RPMI7951 (cell line): ENCODE results near the gene SETBP1. TPM values are rescaled to one million over a fixed set of nuclear protein-coding genes. Genes with fewer than 3 reads are reported as not detected.
"Not testable (repeated sequence)": the region's sequence is repeated elsewhere in the genome, so short reads cannot be mapped to it uniquely, and the experiment has no call there.

Source experiments
- DNase-seq: peaks from one replicate; pipeline ENCODE4 v3.0.0-alpha.2; 2012; ENCODE audit warnings: low read depth
- total RNA-seq: library from RNA; depleted of rRNA; stranded (reverse); fragments of >200 nt; shearing (Covaris generic); gene quantifications from 2 replicates; pipeline ENCODE4 v1.2.3, GENCODE V29; 2014

Gene SETBP1
- total RNA-seq, 1 experiment from 2014 or later: 5.5 TPM

DNA sequence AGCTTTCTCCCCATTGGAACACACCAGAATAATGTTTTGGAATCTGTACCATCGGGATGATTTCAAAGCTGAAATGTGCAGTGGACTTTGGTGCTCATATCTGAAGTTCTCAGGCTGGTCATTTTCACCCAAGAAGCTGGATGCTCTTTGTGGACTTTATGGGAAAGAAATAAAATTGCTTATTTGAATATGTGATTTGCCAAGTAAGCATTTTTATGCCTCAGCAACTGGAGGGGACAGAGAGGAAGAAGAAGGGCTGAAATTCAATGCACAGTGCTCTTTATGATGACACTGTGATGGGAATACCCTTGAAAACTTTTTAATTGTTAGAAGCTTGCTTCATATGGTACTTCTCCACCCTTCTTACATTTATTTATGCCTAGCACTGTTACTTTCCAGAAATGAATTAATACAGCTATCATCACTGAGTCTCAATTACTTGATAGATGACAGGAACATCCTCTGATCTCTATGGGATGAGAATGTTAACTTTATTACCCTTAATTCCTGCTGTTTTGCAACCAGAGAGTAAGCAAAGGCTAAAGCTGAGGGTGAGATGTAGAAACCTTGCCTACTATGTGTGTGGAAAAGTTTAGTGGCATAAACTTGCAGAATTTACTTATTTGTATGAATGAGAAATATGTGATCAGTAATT is 23.6 kb downstream of the SETBP1 start:
- DNase-seq: no peak

DNA sequence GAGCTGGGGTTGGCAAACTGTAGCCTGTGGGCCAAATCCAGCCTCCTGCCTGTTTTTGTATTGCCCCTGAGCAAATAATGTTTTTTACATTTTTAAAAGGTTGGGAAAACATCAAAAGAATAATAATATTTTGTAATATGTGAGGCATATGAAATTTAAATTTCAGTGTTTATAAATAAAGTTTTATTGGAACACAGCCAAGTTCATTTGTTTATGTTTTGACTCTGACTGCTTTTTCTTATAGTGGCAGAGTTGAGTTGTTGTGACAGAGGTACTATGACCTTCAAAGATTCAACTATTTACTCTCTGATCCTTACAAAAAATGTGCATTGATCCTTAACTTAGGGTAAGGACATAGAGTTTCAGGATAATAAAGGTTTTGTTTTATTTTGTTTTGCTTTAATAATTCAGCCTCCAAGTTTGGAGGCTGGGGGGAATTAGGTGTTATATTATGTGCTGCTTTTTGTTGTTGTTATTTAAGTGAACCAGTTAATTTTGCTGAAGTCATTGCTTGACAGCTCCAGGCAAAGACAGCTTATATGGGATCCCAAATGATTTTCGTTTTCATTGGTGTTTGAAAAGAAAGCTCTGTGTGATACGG is 24.5 kb downstream of the SETBP1 start:
- no peak for DNase-seq

DNA sequence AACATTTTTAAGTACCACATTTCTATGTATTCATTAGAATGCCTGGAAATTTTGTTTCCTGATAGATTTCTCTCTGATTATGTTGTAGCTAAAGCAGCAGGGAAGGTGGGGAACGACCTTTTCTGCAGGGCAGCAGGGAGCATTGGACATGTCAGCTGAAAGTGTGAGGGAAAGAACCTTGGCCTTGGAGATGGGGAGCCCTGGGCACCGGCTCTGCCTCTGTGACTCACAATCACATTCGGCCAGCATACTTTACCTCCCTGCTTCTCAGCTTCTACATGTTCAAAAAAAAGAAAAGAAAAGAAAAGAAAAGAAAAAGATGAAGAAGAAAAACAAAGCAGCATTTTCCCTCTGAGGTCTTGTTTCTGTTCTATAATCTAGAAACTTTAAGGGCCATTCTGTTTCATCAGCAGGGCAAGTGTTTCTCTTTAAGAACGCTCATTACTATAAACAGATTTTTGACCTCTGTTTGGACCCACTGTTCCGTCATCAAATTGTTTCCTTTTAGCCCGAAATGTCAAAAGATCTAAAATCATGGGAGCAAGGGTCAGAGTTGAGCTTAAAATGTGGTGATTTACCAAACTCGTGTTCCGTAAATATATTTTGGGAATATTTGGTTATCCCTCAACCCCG is 27.9 kb downstream of the SETBP1 start:
- DNase-seq: peak; percentile 29

DNA sequence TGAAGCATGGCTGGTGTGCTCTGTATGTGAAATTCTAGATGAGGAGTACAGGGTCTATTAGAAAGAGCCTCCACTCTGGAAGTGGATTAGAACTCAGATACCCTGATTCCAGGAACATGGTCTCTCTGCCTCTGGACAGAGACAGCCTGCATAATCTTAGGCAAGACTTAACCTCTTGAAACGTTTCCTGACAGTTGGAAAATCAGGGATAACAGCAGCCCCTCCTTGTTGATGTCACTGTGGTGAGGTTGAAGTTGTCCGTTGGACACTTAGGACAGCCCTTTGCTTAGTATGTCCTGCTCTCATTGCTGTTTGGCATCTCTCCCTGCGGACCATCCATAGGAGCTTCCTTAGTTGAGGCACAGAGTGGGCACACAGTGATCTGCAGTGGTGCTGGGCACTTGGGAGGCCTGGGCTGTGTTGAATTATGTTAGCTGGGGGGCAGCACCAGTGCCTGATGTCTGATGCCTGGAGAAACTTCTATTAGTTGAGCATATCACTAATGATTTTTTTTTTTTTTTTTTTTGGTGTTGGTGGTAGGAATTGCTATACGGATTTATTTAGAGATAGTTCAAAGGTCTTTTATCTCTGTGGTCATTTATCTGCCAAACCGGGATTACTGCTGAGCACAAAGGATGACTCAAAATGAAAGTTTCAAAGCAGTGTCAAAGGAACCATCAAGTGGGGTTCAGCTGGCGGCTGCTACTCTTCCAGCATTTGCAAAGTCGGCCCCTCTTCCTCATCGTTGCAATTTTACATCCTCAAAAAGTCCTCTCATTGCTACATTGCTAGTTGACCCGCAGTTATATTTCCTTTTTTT is 28.8 kb downstream of the SETBP1 start:
- no peak for DNase-seq

DNA sequence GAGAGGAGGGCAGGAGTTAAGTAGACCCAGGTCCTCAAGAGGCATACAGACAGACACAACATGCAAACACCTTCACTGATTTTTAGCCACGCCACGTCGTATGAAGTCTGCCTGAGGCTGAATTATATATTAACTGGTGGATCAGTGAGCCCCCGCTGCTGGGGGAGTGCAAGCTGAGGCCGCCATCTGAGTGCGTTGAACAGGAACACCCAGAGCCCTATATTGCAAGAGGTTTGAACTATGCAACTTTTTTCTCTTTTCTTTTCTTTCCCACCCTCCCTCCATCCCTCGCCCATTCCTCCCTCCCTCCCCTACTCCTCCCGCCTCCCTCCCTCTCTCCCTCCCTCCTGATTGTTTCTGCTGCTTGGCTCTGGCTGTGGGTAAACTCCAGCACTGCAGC is 30.2 kb downstream of the SETBP1 start:
- DNase-seq: no peak

DNA sequence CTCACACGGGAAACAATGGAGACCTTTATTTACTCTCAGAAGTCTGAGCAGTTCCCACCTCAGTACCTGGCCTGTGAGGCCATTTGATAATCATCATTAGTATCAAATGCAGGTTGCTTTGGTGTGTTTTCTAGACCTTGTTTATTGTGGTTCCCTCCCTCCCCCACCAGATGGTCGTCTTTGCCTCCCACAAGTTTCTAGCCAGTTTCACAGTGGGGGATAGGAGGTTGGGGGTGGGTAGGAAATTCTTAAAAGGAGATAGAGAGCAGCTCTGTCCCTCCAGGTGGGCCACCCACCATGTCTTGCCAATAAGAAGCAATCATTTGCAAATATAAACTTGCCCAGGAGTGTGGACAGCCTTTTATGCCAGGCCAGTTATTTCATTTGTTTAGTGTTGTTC is 31.3 kb downstream of the SETBP1 start:
- no peak for DNase-seq

DNA sequence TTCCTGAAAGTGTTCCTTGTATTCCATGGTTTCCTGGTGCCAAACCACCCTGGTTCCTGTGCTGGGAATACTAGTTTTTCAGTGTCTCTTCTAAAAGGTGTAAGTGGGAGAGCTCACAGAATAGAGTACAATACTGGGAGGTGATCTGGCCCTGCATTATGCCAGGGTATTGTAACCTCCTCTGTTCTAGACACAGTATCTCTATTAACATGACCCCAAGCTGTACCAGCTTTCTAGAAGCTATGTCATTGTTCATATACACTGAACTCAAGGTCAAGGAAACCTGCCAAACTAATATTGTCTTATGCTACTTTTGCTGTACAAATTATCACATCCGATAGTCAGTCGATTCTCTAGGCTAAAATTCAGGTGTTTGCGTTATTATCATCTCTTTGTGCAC is 32.7 kb downstream of the SETBP1 start:
- no peak for DNase-seq

DNA sequence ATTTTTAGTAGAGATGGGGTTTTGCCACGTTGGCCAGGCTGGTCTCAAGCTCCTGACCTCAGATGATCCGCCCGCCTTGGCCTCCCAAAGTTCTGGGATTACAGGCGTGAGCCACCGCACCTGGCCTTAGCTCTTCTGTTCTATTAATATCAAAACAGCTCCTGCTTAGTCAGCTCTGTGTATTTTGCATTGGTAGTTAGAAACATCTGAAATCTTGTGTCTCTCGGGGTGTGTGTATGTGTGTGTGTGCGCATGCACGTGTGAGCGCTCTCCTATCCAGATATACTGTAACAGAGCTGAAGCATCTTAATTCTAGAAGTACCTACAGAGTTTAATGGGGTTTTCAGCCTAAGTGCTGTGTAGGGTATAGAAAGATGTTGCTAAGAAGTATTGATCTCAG is 33.7 kb downstream of the SETBP1 start:
- DNase-seq: no peak

DNA sequence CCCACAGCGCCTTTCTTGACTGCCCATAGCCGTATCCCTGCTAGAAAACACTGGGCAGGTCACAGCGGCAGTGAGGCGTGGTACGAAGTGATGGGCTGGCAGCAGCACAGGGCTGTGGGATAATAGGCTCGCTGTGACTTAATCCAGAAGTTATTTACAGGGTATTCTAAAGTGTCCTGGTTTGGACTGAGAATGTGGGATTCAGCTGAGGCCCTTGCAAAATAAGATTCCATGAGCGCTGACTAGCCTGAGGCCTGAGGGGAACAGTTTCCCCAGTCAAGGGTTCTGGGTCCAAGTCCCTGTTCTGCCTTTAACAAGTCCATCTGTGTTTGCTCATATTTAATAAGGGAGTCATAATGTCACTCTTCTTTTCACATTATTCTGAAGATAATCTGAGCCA is 34.6 kb downstream of the SETBP1 start:
- peak; percentile 83 for DNase-seq

DNA sequence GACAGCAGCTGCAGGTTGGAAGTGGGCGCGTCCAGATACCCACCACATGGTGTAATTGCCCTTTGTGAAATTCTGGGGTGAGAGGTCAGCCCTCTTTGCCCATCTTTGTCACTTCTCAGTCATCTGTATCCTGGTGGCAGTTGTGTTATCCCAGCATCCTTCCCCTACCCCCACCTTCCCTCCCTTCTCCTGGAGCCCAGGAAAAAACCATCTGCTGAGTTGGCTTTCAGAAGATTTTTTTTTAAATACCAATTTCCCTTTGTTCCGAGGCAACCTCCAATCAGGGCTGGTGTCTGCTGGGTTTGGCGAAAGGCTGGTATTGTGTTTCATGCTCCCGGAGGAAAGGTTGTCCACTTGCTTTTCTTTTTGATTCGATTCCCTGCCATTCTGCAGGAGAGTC is 35.2 kb downstream of the SETBP1 start:
- DNase-seq: peak; percentile 65

DNA sequence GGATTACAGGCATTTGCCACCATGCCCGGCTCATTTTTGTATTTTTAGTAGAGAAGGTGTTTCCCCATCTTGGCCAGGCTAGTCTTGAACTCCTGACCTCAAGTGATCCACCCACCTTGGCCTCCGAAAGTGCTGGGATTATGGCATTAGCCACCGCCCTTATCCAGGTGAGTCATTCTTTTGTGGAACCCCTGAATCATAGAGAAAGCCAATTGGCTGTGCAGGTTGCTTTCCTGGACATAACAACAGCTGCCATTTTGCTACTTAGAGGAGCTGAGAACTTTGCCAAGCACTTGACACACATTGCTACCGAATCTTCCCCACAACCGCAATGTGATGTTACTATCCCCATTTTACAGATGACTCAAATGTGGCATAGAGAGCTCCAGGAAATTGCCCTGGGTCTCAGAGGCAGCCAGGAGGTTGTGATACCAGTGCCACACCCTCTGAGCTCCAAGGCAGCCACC is 36.0 kb downstream of the SETBP1 start:
- no peak for DNase-seq

DNA sequence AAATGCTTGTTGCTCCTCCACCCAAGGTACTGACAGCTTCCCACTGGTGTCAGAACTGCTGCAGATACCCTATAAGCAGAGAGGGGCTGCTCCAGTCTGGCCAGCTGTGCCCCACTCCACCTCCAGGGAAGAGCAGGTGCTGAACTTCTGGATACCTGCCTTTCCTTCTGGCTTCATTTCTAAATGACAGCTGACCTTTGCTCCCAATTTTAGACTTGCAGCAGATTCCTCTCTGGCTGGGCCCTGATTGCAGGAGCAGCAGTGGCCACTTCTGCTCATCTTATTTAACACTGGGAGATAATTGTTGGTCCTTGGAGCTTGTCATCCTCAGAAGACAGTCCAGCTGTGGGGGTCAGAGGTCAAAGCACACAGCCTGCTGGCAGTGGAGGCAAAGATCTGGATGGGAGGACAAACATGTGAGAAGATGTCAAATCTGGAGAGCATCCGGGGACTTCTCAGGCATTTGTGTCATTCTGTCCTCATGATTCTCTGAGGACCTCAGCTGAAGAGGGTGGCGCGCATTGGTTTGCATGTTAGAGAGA is 38.9 kb downstream of the SETBP1 start:
- no peak for DNase-seq

DNA sequence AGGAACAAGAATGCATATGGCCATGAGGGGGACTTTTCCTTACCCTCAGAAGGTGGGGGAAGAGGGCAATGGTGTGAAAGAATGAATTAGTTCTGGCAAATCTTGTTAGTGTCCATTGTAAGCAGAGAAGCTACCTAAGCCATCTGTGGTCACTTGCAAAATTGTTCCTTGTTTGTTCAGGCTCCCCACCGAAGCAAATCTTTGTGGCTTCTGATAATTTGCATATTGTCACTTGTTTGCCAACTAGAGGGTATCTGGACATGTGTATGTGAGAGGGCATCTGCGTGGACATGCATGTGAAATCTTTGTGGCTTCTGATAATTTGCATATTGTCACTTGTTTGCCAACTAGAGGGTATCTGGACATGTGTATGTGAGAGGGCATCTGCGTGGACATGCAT is 41.1 kb downstream of the SETBP1 start:
- DNase-seq: not testable (repeated sequence)

DNA sequence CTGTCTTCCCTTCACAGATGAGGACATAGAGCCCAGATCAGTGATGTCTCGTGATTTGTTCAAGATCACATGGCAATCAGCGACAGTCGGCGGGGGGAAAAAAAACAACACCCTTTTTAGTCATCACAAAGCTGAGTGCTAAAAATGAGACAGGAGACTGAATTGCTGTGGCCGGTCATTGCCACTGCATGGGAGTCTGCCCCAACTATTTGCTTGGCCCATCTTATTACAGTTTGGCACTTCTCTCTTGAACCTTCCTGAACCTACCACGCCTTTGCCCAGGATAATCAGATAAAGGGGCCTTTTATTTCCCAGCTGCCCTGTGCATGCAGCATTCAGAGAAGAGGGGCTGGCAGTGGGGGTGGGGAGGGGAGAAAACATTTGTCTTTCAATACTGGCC is 42.7 kb downstream of the SETBP1 start:
- no peak for DNase-seq

DNA sequence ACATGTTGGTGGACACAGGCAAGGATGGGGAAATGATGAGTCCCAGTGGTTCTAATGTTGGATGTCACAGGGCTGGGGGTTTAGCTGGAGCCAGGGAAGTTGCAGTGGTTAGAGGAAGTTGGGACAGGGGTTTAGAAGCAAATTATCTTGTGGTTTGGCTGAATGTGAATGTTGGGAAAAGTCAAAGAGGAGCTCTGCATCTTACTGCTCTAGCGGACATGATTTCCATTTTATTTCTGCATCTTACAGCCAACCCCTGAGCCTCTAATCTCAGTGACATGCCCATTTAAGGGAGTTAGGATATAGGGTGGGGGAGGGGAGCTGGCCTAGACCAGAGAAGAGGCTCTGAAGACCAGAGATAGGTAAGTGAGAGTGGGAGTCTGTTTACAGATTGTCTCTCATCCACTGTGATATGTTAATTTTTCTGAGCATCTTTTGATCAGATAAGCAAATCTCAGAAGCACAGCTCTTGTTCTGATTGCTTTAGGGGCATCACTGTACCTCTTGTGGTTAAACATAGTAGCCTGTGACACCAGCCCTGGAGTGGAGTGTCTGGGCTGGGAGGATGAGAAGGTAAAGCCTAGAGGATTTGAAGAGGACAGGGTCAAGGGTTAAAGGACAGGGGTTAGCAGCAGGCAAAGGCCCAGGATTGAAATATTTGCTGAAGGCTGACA is 43.6 kb downstream of the SETBP1 start:
- no peak for DNase-seq

DNA sequence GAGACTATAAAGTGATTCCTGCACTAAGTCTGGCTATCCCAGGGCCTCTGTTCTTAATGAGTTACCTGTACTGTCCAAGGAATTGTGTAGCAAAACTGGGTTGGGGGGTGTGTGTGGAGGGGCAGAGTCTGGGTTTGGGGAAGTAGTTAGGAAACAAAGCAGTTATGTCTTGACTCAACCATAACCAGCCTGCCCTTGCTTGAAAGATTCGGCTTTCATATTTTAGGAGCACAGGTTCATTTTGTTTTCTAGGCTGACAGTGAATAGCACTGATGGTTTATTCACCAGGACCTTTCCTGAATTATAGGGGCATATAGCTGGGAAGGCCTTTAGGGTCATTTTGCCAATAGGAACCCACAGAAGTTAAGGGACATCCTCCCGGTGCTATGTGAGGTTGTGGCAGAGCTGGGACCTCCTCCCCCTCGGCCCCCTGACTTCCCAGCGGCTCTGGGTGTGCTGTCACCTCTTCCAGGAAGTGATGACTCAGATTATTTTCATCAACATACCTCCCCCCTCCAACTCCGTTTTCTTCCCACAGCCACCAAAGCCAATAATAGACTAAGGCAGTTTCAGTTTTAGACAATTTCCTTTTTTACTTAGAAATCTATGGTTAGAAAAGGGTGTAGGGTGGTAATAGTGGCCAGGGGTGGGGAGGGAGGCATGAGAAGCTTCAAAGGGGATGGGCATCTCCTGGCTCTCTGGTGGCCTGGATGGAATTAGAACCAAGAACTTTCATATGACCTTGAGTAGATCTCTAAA is 44.8 kb downstream of the SETBP1 start:
- DNase-seq: peak; percentile 75

DNA sequence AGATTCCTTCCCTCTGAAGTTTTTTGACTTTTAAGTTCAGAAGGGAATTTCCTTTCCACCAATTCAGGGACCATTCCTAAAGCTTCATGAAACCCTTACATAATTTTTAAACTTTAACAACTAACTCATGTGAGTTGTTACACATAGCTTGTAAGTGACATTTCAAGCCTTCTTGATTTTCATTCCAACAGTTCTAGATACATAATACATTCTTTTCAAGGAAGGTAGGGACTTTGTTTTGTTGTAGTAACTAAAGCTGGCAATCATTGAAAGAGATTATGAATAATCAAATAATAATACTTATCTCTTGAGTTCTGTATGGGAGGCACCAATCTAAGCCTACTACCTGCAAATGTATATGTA is 45.4 kb downstream of the SETBP1 start:
- DNase-seq: no peak

DNA sequence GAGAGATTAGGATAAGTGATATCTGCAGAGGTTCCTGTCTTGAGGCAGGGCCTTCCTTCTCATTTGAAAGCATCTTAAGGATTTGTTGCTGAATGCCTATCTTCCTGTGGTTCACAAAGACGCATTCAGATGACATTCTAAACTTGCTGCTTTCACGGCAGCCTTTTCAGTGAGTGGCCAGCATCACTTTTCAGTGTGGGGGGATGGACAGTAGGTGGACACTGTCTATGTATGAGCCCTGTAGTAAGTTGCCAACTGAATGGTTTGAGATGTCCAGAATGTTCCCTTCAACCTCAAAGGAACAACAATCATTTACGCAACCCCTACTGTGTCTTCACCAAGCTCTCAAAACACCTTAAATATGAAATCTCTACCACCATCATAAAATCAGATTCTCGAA is 46.6 kb downstream of the SETBP1 start:
- DNase-seq: no peak

DNA sequence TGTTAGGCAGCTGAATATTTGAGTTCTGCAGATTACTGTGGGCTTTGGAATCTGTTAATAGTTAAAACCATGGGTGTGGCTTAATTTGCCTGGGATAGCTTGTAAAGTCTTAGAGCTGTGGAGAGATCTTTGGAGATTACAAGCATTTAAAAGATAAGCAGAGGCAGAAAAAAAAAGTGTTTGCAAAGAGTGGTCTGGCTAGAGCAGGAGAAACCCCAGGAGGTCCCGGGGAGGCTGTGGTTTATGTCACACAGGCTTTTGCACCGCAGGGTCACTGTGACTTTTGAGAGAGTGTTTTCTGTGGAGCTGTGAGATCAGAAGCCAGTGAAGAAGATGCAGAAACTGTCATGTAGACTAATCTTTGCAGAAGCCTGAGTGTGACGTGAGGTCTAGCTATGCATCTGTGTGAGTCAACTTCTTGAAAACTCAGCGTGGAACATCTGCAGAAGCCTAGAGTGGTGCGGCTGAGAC is 49.0 kb downstream of the SETBP1 start:
- peak; percentile 91 for DNase-seq

DNA sequence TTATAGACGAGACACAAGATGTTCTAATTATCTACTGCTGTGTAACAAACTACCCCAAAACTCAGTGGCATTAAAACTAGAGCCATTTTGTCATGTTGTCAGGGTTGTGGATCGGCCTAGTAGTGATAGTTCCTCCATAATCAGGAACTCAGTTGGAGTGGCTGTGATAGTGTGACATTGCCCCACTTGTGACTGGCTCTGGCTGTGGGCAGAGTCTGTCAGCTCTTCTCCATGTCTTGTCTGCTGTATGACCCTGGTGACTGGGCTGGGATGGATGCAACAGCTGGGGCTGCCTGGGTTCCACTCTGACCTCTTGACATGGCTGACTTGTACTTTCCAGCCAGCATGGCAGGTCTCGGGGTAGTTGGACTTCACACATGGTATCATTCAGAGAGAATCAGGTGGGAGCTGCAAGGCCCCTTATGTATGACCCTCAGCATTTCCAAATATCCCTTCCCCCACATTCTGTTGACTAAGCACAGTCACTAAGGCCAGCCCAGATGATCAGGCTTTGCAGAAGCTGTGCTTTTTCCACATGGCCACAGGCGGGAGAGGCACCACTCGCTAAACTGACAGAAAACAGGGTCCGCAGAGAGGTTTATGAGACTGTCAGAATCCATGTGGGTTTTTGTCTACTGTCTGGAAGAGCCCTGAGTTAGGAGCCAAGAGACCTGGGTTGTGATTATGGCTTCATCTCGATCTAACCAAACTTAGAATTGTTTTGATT is 50.3 kb downstream of the SETBP1 start:
- no peak for DNase-seq
